ENCODE results near the gene TSC2.

The TSC2 gene

DNA sequence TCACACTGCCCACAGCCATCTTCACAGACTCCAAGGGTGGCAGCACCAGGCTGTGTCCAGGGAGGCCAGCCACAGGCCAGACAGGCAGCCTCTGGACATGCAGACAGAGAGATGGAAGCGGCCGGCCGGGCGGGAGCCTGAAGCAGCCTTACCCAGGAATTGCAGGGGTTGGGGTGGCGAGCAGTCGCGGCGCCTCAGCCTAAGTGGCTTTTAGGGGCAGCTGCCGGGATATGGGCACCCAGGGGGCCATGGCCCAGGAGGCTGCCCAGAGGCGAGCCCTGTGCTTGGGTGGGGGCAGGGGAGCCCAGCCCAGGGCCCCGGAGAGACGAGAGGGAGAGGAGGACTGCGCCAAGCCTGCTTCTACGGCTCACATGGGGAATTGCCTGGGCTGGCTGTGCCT is 22.5 kb upstream of the TSC2 start:
- Histone ChIP-seq H3K4me3 (ENCODE audit: low read depth, low read length) (no peak overlapping the region), H3K27me3 (ENCODE audit: insufficient read depth, low read length) (peaks cover 6% of the 10 kb centered on the region), H3K79me2 (ENCODE audit: control insufficient read depth, insufficient read depth, low read length, unreplicated experiment) (no peaks in the 10 kb centered on the region), H2AFZ (ENCODE audit: low read length, unreplicated experiment) (no peak overlapping the region), H3K36me3 (ENCODE audit: insufficient read depth, low read length) (no peaks in the 10 kb centered on the region), H3K4me1 (ENCODE audit: control insufficient read depth, insufficient read depth, low read length, unreplicated experiment) (peaks cover 4% of the 10 kb centered on the region), H3K27ac (ENCODE audit: low read depth, low read length) (no peak overlapping the region)

DNA sequence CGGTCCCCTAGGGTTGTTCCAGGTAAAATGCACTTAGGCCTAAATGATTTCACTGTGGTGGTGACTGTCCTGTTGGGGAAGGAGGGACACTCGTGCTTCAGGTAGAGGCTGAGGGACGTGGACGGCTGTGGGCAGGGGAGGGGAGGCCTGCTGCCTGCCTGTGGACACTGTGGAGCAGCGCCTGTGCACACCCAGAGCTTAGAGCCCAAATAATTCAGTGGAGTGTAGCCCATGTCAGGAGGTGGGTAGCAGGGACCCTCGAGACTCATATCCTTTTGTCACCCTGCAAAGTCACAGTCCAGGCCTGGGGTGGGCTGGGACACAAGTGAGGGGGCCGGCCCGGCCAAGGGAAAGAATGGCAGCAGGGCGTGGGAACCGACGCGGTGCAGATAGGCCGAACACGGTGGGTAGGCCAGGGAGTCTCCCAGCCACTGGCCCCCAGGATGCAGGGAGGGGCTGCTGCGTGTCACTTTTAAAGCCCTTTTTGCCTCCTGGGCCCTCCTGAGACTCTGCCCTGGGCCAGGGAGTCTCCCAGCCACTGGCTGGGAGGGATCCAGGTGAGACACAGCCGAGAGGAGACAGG is 21.8 kb upstream of the TSC2 start:
- Histone ChIP-seq H3K27ac (ENCODE audit: low read depth, low read length) (no peak overlapping the region), H3K4me1 (ENCODE audit: control insufficient read depth, insufficient read depth, low read length, unreplicated experiment) (peaks cover 4% of the 10 kb centered on the region), H3K4me3 (ENCODE audit: low read depth, low read length) (no peak overlapping the region), H2AFZ (ENCODE audit: low read length, unreplicated experiment) (no peak overlapping the region), H3K79me2 (ENCODE audit: control insufficient read depth, insufficient read depth, low read length, unreplicated experiment) (no peaks in the 10 kb centered on the region), H3K36me3 (ENCODE audit: insufficient read depth, low read length) (no peaks in the 10 kb centered on the region), H3K27me3 (ENCODE audit: insufficient read depth, low read length) (no peaks in the 10 kb centered on the region; the same call in 1 of the 2 replicates)

DNA sequence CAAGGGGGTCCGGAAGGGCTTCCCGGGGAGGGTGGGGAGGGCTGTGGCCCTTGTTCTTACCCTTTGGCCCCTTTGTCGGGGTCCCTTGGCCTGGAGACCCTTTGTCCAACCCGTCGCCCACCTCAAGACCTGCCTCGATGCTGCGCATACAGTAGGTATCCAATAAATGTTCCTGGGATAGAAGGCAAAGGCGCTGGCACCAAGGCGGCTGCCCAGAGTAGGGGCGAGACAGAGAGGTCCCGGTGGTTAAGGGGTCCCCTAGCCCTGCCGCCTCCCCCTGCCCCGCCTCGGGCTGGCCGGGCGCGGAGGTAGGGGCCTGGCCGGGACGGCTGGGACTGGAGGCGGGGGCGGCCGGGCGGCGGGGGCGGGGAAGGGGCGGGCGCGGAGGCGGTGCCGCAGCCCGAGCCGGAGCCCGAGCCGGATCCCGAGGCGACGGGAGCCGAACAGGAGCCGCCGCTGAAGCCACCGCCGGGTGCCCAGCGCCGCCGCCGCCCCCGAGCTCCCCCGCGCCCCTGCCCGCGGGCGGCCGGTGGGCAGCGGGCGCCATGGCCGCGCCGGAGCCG is 21.2 kb upstream of the TSC2 start, which contains the start of gene NHERF2:
Gene NHERF2 (plus strand): TSS at position 442 of the 563 bp plus-strand sequence. CDS start 104 bp downstream, at position 546.
- peak within 1 kb of the TSS; percentile 79 for H3K4me3 ChIP-seq (ENCODE audit: low read depth, low read length)

DNA sequence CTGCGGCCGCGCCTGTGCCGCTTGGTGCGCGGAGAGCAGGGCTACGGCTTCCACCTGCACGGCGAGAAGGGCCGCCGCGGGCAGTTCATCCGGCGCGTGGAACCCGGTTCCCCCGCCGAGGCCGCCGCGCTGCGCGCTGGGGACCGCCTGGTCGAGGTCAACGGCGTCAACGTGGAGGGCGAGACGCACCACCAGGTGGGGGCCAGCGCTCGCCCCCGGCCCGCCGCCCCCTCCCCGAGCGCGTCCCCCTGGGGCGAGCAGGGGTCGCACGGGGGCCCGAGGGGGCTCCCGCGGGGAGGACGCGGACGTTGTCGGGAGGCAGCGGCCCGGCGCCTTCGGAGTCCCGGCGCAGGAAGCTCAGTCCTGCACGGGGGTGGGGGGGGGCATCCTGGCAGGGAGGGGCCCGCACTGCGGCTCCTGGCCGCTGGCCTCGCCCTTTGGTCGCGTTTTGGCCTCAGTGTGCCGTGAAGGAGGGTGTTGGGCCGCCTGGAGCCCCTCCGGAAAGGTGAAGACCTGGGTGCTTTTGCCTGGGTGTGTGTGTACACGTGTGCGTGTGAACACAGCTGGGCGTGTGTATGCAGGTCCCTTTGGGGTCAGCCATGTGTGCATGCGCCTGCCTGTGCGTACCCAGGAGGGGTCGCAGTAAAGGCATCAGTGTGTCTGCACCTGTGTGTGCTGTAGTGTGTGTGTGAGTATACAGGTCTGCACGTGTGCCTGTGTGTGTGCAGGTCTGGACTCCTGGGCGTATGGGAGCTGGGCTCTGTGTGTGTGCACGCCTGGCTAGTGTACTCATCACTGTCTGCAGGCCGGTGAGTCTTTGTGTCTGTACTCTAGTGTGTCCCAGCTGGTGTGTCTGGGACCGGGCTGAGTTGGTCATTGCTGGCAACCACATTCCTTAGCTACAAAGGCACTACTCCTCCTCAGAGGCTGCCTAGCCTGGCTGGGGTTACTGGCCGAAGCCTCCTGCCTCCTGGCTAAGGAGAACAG is 20.5 kb upstream of the TSC2 start:
- Histone ChIP-seq H3K27ac (ENCODE audit: low read depth, low read length) (no peak overlapping the region), H3K27me3 (ENCODE audit: insufficient read depth, low read length) (no peaks in the 10 kb centered on the region), H2AFZ (ENCODE audit: low read length, unreplicated experiment) (no peak overlapping the region), H3K36me3 (ENCODE audit: insufficient read depth, low read length) (no peaks in the 10 kb centered on the region), H3K79me2 (ENCODE audit: control insufficient read depth, insufficient read depth, low read length, unreplicated experiment) (no peaks in the 10 kb centered on the region), H3K4me3 (ENCODE audit: low read depth, low read length) (peak overlapping the region; percentile 79), H3K4me1 (ENCODE audit: control insufficient read depth, insufficient read depth, low read length, unreplicated experiment) (peaks cover 4% of the 10 kb centered on the region)

More for the DNA sequence above, 21.2 kb upstream of the TSC2 start, which contains the start of gene NHERF2:
- H3K27ac ChIP-seq (ENCODE audit: low read depth, low read length): no peak within 1 kb of the TSS
- no peaks in the 10 kb centered on the region for H3K36me3 ChIP-seq (ENCODE audit: insufficient read depth, low read length)
- H3K4me1 ChIP-seq (ENCODE audit: control insufficient read depth, insufficient read depth, low read length, unreplicated experiment): peaks cover 4% of the 10 kb centered on the region
- no peaks in the 10 kb centered on the region for H3K79me2 ChIP-seq (ENCODE audit: control insufficient read depth, insufficient read depth, low read length, unreplicated experiment)
- H2AFZ ChIP-seq (ENCODE audit: low read length, unreplicated experiment): no peak within 1 kb of the TSS
- H3K27me3 ChIP-seq (ENCODE audit: insufficient read depth, low read length): no peaks in the 10 kb centered on the region

DNA sequence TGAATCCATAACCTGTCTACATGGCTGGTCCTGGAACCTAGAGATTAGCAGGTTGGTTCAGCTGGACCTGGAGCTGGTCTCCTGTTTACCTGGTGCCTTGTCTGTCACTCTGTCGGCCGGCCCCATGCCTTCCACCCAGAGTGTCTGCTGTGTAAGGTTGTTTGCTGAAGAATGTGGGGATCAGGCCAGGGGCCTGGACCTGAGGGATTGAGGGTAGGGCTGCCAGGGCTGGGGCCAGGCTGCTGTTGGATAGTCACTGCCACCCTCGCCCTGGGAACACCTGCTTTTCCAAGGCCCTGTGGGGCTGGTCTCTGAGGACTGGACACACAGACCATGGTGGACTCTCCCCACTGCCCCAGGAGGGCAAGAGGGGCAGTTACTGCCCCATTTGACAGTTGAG is 19.6 kb upstream of the TSC2 start:
- H3K36me3 ChIP-seq (ENCODE audit: insufficient read depth, low read length): no peaks in the 10 kb centered on the region
- H3K79me2 ChIP-seq (ENCODE audit: control insufficient read depth, insufficient read depth, low read length, unreplicated experiment): no peaks in the 10 kb centered on the region
- H3K4me1 ChIP-seq (ENCODE audit: control insufficient read depth, insufficient read depth, low read length, unreplicated experiment): peaks cover 13% of the 10 kb centered on the region
- no peak overlapping the region for H2AFZ ChIP-seq (ENCODE audit: low read length, unreplicated experiment)
- H3K27me3 ChIP-seq (ENCODE audit: insufficient read depth, low read length): no peaks in the 10 kb centered on the region
- H3K4me3 ChIP-seq (ENCODE audit: low read depth, low read length): peak overlapping the region; percentile 21; the same call in 1 of the 2 replicates
- H3K27ac ChIP-seq (ENCODE audit: low read depth, low read length): no peak overlapping the region

DNA sequence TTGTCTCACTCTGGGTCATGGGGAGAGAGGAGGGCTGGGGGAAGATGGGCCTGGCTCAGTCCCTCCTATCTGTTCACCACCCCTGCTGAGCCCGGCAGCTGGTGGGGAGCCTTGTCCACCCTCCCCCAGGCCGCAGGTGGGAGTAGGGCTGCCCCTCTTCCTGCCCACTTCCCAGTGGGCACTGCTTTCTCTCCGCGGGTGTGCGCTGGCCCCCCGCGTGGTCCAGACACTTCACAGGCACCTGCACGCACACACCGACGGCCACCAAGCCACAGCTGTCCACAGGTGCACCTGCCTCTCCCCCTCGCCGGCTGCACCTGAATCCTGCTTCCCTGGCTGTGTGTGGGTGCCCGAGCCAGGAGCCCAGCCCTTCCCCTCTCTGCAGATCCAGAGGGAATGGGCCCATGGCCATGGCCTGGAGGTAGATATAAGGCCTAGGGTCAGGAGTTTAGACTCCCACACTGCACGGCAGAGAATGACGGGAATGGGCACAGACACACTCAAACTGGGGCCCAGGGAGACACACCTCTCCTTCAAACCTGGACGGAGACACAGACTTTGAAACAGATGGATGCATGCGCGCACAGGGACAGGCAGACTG is 19.1 kb upstream of the TSC2 start:
- no peak overlapping the region for H3K4me3 ChIP-seq (ENCODE audit: low read depth, low read length)
- peaks cover 18% of the 10 kb centered on the region for H3K4me1 ChIP-seq (ENCODE audit: control insufficient read depth, insufficient read depth, low read length, unreplicated experiment)

DNA sequence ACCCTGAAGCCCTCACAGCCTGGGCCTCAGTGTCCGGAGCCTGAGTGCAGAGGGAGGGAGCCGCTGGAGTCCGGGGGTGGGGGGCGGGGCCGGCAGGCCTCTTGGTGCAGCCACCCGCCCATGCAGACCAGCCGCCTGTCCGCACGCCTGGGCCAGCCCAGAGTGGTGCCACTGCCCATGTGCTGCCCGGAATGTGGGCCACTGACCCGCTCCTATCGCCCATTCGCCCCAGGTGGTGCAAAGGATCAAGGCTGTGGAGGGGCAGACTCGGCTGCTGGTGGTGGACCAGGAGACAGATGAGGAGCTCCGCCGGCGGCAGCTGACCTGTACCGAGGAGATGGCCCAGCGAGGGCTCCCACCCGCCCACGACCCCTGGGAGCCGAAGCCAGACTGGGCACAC is 18.4 kb upstream of the TSC2 start:
- no peak overlapping the region for H2AFZ ChIP-seq (ENCODE audit: low read length, unreplicated experiment)
- H3K27ac ChIP-seq (ENCODE audit: low read depth, low read length): no peak overlapping the region
- H3K79me2 ChIP-seq (ENCODE audit: control insufficient read depth, insufficient read depth, low read length, unreplicated experiment): no peaks in the 10 kb centered on the region
- peaks cover 23% of the 10 kb centered on the region for H3K4me1 ChIP-seq (ENCODE audit: control insufficient read depth, insufficient read depth, low read length, unreplicated experiment)
- H3K4me3 ChIP-seq (ENCODE audit: low read depth, low read length): no peak overlapping the region
- no peaks in the 10 kb centered on the region for H3K36me3 ChIP-seq (ENCODE audit: insufficient read depth, low read length)
- no peaks in the 10 kb centered on the region for H3K27me3 ChIP-seq (ENCODE audit: insufficient read depth, low read length)

More for the DNA sequence above, 19.1 kb upstream of the TSC2 start:
- Histone ChIP-seq H3K27ac (ENCODE audit: low read depth, low read length) (no peak overlapping the region), H3K27me3 (ENCODE audit: insufficient read depth, low read length) (no peaks in the 10 kb centered on the region), H3K36me3 (ENCODE audit: insufficient read depth, low read length) (no peaks in the 10 kb centered on the region), H2AFZ (ENCODE audit: low read length, unreplicated experiment) (no peak overlapping the region), H3K79me2 (ENCODE audit: control insufficient read depth, insufficient read depth, low read length, unreplicated experiment) (no peaks in the 10 kb centered on the region)

DNA sequence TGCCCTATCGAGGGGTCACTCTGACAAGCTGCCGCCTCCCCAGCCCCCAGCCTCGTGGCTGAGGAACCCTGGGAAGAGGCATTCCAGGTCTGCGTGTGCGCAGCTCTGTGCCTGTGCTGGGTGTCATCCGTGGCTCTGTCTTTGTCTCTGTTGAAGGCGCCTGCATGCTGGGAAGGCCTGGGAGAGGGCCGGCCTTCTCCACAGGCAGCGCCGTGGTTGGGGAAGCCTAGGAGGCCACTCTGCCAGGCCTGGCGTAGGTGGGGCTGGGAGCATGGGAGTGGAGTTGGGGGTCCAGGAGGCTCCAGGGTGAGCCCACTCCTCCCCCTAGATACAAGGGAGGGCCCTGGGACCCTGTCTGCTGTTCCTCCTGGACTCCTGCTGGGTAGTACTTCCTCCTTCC is 17.7 kb upstream of the TSC2 start:
- no peaks in the 10 kb centered on the region for H3K79me2 ChIP-seq (ENCODE audit: control insufficient read depth, insufficient read depth, low read length, unreplicated experiment)
- no peak overlapping the region for H3K27ac ChIP-seq (ENCODE audit: low read depth, low read length)
- no peak overlapping the region for H2AFZ ChIP-seq (ENCODE audit: low read length, unreplicated experiment)
- H3K4me3 ChIP-seq (ENCODE audit: low read depth, low read length): no peak overlapping the region
- H3K27me3 ChIP-seq (ENCODE audit: insufficient read depth, low read length): no peaks in the 10 kb centered on the region
- no peaks in the 10 kb centered on the region for H3K36me3 ChIP-seq (ENCODE audit: insufficient read depth, low read length)
- H3K4me1 ChIP-seq (ENCODE audit: control insufficient read depth, insufficient read depth, low read length, unreplicated experiment): peaks cover 28% of the 10 kb centered on the region

DNA sequence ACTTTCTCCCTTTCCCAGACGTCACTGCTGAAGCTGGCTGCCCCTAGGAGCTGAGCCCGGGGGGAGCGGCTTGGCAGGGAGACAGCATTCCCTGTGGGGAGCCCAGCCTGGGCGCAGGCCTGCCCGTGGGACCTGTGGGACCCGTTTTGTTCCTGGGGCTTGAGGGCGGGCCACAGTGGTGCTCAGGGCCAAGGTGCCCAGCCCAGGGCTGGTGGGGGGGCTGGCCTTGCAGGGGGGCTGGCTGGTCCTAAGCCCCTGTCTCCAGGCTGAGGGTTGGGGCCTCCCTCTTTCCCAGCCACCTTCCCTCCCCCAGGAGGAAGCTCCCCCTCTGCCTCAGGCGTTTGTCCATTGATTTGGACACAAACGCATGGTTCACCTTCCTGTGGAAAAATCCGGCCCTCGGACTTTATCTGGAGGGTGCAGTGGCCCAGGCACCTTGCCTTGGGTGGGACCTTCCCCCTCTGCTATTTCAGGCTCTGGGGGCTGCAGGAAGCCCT is 16.7 kb upstream of the TSC2 start:
- H3K4me3 ChIP-seq (ENCODE audit: low read depth, low read length): no peak overlapping the region
- no peaks in the 10 kb centered on the region for H3K79me2 ChIP-seq (ENCODE audit: control insufficient read depth, insufficient read depth, low read length, unreplicated experiment)
- H3K36me3 ChIP-seq (ENCODE audit: insufficient read depth, low read length): no peaks in the 10 kb centered on the region
- peaks cover 37% of the 10 kb centered on the region for H3K4me1 ChIP-seq (ENCODE audit: control insufficient read depth, insufficient read depth, low read length, unreplicated experiment)
- no peak overlapping the region for H2AFZ ChIP-seq (ENCODE audit: low read length, unreplicated experiment)
- no peak overlapping the region for H3K27ac ChIP-seq (ENCODE audit: low read depth, low read length)
- no peaks in the 10 kb centered on the region for H3K27me3 ChIP-seq (ENCODE audit: insufficient read depth, low read length)
